ENCODE data around the gene REPS1.
A peak's percentile ranks its signal among the peaks of the same experiment; 100 is the strongest.
"Not testable (repeated sequence)": the region's sequence is repeated elsewhere in the genome, so short reads cannot be mapped to it uniquely, and the experiment has no call there.

REPS1 gene, protein sequence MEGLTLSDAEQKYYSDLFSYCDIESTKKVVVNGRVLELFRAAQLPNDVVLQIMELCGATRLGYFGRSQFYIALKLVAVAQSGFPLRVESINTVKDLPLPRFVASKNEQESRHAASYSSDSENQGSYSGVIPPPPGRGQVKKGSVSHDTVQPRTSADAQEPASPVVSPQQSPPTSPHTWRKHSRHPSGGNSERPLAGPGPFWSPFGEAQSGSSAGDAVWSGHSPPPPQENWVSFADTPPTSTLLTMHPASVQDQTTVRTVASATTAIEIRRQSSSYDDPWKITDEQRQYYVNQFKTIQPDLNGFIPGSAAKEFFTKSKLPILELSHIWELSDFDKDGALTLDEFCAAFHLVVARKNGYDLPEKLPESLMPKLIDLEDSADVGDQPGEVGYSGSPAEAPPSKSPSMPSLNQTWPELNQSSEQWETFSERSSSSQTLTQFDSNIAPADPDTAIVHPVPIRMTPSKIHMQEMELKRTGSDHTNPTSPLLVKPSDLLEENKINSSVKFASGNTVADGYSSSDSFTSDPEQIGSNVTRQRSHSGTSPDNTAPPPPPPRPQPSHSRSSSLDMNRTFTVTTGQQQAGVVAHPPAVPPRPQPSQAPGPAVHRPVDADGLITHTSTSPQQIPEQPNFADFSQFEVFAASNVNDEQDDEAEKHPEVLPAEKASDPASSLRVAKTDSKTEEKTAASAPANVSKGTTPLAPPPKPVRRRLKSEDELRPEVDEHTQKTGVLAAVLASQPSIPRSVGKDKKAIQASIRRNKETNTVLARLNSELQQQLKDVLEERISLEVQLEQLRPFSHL

DNA sequence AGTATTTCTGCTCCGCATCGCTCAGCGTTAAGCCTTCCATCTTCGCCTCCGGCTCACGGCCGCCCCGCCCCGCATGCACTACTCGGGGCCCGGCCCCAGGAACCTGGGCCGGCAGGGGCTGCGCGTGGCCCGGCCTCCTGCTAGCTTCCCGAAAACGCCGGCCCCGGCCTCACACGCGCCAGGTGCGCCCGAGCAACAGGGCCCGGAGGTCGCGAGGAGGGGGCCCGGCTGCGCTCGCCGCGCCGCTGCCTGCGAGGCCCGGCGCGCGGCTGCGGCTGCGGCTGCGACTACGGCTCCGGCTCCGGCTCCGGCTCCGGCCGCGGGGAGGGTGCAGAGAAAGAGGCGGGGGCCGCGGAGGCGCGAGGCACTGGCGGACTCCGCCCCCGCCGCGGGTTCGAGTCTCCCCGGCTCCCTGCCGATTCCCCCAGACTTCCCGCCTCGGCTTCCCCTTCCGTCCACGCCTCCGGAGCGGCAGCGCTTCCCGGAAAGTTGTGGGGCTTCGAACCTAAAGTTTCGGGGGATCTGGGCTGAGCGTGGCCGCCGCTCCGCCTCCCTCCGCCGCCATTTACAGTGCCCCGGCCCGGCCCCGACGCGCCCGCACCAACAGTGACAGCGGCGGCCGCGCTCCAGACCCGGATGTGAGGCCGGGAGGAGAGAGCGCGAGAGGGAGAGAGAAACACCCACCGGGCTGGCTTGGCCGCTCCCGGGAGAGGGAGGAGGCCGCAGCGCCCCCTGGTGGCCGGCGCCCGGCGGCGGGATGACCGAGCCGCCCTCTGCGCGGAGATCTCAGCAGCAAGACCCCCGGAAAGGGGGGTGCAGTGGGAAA is at the start of gene REPS1:
Gene REPS1, minus strand, starts transcription at position 611 of the 826 bp plus-strand sequence. Its CDS starts 571 bp downstream, at position 40.
- peak; percentile 87 for DNase-seq

DNA sequence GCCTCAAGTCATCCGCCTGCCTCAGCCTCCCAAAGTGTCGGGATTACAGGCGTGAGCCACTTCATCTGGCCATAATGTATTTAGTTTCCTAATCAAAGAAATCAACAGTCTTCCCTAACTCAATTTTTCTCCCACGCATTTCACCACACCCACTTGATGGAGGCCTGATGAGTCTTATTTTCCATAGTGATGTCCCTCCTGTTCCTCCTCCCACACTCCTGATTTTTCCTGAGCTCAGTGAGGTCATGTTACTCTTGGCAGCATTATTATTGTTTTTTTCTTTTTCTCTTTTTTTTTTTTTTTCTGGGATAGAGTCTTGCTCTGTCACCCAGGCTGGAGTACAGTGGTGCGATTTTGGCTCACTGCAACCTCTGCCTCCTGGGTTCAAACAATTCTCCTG is 49.4 kb upstream of the REPS1 start:
- no peak for DNase-seq

DNA sequence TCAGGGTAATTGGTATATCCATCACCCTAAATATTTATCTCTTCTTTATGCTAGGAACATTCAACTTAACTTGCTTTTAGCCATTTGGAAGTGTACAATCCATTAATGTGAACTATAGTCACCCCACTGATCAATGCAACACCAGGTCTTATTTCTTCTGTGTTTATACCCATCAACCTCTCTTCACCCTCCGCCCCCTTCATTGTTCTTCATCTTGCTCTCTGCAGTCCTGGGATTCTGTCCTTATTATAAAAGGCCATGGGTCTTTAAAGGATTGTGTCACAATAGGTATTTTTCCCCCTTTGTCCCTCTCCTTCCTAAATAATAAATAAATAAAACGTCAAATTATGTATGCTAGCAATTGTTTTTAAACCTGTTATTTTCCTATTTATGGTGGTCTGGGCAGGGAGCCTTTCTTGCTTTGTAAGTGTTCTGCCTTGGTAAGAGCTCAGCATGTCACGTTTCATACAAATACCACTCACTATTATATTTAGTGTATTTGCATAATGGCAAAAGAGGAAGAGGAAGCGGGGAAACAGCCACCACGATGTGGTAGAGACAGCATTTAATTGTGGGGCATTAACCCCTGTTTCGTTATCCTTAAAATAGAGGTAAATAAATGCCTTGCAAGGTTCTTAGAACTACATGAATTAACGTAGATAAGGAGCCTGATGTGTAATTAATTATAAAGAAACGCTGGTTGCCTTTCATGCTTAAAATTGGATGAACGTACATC is 42.3 kb upstream of the REPS1 start:
- DNase-seq: no peak

DNA sequence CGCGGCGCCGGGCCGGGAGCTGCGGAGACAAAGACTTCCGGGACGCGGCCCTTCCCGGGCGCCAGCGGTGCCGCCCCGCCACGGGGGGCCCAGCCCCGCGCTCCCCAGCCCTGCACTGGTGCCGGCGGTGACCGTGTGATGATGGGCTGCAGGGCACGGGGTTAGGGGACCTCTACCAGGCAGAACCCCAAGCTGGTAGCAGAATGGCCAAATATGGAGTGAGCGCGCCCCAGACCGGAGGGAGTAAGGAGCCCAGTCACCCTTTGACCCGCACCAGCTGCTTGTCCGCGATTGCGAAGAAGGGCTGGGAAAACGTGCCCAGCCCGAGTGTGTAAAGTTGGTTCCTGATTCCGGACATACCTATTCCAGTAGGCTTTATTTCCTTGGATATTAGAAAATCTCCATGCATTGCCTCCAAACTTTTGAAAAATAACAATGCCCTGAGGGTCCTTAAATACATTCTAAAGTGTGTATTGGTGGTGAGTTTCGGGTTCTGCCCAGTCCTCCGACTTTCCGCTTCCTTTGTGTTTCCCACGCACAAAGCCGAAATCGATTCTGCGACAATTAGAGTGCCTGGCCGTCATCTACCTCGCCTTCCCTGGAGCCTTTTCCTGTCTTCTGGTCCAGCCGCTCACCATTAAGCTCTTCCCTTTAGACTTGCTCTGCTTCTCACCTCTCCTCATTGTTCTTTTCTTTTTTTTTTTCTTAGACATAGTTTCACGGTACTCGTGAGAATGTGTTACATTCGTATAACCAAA is 41.6 kb upstream of the REPS1 start:
- DNase-seq: no peak

DNA sequence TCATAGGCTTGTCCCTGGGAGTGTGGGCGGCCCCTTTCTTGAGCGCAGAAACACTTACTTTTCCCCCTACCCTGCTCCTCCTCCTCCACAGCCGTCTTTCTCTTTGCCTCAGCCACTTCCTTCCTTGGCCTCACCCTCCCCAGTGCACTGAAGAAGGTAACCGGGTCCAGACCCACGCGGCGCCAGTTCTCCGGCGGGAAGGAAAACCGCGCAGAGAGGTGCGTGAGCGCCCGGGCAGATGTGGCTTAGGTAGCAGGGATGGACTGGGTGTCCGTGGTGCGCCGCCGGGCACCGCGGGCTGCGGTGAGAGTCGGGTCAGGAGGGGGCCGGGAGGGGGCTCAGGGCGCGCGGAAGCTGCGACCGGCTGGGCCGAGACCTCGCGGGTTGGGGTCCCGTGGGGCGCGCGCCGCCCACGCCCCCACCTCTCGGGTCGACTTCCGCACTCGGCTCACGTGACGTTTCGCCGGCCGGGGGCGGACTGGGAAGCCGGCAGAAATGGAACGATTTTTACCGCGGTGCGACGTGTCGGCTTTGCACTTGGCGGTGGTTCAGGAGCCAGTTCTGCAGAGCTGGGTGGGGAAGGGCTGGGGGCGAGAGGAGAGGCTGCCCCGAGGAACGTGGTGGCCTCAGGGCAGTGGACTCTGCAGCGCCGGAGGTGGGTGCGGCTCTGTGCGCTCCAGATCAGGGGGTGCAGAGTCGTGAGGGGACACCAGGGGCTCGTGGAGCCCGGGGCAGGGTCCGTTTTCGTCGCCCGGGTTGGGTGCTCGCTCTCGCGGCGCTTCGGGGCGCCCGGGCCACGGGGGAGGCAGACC is 40.8 kb upstream of the REPS1 start, which contains the start of gene ABRACL:
Gene ABRACL, plus strand, starts transcription at position 88 of the 812 bp plus-strand sequence. CDS start 5,416 bp downstream, outside the sequence.
- DNase-seq: peak; percentile 62

DNA sequence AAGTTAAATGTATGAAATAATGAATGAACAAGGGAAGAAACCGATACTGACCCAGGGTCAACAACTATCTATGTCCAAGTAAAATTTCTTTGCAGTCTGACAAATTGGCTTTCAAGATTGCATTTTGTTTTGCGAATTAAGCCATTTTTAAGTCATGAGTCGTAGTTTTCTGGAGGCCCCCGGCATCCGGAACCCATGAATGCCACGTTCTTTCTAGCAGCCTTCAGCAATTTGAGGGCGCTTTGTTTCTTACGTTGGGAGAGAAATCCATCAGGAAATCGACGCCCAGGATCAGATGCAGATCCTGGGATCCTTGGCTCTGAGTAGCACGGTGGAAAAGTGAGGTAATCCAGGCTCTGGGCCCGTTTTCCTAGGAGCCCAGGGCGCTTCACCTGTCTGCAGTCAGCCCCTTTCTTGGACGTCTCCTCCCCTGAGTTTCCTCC is 40.2 kb upstream of the REPS1 start:
- no peak for DNase-seq

DNA sequence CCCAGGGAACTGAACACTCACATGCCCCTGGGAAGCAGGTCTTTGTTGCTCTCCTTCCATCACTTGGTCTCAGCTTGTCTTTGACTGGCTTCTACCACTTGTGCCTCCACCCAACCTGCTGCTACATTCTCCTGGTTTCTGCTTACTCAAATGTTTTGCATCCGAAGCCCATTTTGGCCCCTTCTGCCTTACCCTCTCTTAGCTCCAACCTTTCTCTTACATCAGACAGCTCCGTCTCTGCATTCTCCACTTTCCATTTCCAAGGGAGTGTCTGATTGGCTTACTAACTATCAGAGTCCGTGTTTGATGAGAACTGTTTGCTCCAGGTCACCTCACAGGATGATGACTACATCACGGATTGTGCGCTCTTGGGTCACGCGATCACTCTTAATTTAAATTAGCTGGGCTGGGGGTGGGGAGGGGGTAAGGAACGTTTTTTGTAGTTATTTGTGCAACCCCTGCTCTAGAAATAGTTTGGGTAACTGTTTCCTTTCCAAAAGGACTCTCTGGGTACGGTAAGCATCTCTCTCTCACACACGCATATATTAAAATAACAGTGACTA is 39.6 kb upstream of the REPS1 start:
- DNase-seq: peak; percentile 24

DNA sequence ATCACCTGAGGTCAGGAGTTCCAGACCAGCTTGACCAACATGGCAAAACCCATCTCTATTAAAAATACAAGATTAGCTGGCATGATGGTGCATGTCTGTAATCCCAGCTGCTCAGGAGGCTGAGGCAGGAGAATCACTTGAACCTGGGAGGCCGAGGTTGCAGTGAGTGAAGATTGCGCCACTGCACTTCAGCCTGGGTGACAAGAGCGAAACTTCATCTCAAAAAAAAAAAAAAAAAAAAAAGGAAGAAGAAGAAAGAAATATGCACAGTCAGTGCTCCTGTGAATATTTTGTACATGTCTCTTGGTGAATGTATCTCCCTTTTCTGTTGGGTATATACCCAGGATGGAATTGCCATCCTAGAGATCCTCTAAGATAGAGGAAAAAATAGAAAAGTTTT is 37.4 kb upstream of the REPS1 start:
- DNase-seq: not testable (repeated sequence)

DNA sequence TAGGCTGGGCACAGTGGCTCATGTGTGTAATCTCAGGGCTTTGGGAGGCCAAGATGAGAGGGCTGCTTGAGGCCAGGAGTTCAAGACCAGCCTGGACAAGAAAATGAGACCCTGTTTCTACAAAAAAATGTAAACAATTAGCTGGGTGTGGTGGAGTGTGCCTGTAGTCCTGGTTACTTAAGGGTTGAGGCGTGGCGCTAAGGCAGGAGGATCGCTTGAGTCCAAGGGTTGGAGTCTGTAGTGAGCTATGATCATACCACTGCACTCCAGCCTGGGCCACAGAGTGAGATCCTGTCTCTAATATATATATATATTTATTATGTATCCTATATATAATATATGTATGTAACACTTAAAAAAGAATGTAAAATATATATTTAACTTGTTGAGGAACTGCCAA is 32.6 kb upstream of the REPS1 start:
- no peak for DNase-seq

DNA sequence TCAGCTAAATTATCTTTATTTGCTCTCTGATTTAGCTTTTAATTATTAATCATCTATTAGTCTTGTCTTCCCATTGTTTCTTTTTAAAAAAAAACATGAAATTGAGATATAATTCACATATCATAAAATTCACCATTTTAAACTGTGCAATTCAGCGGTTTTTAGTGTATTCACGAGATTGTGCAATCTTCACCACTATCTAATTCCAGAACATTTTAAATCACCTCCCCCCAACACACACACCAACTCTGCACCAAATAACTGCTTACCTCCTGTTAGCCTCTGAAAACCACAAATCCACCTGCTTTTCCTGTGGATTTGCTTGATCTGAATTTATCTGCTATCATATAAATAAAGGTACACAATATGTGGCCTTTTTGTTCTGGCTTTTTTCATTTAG is 31.7 kb upstream of the REPS1 start:
- no peak for DNase-seq

DNA sequence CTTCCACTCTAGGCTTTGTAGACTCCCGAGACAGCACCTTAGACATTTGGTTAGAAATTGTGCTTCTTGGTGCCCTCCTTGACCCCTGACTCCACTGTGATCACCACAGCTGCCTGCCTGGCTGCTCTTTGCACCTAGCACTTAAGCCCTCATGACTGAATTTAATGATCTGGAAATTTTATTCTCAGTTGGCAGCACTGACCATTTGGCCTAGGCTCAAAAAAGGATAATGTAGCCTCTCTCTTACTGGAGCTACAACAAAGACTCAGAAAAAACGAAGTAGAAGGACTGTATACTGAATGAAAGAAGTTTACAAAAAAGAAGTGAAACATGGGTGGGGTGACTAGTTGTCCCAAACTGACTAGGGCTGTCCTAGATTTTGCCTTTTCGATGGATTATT is 29.2 kb upstream of the REPS1 start:
- no peak for DNase-seq

DNA sequence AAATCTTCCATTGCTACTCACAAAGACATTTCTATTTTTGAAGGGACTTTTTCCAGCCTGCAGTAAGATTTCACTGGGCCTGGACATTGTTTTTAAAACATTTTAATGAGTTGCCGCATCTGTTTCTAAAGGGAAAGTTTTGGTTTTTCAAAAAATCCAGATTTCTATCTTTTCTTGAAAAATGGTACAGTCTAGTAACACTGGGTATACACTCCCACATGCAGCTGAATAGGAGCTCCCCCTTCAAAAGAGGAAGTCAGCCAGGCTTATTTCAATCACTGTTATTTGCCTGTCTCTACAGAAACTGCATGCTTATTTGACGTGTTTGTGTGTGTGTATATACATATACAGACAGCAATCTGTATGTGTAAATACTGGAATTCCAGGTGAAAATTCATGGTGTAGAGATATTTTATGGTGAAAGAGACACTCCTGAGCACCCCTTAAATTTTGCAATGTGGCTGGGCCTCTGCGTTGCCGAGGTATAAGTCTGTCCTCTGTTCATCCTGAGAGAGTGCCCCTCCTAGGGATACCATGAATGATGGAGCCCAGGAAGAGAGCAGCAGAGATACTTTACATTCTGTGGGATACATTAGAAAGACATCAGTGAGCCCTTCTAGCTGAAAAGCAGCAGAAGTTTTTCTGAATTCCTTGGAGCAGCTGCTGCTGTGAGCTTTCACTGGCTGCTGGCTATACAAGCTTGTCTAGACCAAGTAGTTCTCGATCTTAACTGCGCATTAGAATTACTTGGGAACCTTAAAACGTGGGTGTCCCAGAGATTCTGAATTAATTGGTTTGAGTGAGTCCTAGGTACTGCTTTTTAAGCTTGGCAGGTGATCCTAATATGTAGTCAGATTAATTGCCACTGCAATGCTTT is 28.5 kb upstream of the REPS1 start:
- no peak for DNase-seq

DNA sequence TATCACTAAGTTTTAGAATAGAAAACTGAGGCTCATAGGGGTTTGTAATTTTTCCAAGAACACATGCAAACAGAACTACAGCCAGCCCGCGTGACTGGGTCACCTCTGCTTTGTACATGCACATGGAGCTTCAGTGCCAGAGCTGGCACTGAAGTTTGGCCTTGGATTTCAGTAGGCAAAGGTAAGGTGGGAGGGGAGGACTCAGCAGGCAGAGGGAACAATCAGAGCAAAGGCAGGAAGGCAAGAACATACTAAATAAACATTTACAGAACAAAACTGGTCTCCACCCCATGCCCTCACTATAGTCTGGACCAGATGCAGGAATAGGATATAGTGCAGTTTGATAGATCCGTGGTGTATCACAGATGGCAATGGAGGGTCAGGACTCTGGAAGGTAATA is 26.9 kb upstream of the REPS1 start:
- DNase-seq: no peak

DNA sequence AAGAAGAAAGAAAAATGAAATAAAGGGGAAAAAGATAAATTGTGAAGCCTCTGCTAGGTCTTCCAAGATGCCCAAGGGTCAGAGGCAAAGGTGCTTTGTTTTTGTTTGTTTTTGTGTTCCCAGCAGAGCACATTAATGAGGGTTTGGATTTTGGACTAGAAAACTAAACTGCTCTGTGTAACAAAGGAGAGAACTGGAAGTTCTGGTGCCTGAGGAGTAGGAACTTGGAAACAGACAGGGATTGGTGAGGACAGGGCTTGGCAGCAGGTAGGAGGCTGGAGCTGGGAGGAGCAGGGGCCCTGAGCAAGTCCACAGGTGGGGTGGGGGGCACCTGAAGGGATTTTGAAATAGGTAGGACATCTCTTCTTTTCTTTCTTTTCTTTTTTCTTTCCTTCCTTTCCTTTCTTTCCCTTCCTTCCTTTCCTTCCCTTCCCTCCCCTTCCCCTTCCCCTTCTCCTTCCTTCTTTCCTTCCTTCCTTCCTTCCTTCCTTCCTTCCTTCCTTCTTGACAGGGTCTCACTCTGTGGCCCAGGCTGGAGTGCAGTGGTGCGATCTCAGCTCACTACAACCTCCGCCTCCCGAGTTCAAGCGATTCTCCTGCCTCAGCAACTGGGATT is 25.2 kb upstream of the REPS1 start:
- DNase-seq: no peak

DNA sequence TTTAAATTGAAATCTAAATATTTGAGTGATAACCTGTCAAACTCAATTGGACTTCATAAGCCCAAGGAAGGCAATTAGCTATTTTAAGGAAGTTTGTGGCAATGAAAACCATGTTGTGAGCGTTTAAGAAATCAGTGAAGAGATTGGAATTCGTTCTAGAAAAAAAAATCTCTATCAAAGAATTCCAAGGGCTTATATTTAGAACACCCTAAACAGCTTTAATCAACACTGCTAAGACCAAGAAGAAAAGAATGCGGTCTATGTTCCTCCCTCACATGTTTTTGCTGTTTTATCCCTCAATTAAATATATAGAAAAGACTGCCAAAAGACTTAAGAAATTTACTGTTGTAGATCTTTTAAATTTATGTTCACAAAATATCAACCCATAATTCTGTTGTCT is 23.9 kb upstream of the REPS1 start:
- DNase-seq: no peak

DNA sequence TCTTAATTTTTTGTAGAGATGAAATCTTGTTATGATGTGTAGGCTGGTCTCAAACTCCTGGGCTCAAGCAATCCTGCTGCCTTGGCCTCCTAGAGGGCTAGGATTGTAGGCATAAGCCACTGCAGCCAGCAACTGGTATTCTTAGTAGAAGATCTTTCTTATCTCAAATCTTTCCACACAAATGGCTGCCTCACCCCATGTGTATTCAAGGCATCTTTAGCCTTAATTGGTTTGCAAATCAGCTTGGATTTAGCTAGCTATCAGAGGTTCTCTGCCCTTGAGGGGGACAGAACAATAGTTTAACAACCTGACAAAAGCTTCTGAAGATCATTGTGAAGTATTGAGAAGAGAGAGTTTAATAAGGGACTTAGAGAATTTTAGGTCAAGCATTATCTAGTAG is 22.6 kb upstream of the REPS1 start:
- DNase-seq: no peak

DNA sequence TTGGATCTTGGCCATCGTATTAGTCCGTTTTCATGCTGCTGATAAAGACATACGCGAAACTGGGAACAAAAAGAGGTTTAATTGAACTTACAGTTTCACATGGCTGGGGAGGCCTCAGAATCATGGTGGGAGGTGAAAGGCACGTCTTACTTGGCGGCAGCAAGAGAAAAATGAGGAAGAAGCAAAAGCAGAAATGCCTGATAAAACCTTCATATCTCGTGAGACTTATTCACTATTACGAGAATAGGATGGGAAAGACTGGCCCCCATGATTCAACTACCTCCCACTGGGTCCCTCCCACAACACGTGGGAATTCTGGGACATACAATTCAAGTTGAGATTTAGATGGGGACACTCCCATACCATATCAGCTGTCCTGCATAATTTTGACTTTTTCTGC is 20.1 kb upstream of the REPS1 start:
- DNase-seq: no peak

DNA sequence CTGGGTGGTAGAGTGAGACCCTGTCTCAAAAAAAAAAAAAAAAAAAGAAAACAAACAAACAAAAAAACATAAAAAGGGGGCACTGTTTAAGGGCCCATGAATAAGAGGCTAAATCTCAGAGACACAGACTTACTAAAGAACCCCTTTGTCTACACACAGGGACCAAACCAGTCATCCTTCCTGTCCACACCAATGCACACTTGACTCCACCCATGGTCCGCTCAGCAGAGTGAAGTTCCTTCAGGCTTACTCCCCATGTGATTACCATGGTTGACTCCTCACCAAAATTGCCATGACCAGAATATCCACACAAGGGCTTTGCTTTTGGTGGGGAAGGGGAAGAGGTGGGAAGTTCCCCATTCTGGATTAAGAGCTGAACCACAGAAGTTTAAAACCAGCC is 19.4 kb upstream of the REPS1 start:
- no peak for DNase-seq

DNA sequence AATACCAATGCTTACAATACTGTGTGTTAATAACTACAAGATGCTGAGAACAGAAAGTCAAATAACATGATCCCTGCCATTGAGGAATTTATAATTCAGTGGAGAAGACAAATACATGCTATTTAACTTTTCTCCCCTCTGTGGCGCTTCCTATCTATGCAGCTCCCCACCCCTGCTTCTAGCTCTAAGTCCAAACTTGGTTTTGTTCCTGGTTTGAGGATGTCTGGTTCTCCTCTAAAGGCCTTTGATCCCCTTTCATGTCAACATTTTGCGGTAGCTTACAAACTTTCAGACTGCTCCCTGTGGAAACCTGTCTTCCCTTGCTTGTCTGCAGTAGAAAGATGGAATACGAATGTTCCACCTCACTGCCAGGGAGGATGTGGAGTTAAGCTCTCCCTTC is 18.4 kb upstream of the REPS1 start:
- no peak for DNase-seq
